Placental pericyte (primary cell): ENCODE data around the gene MBOAT1. TPM values are rescaled to one million over a fixed set of nuclear protein-coding genes. Genes with fewer than 3 reads are reported as not detected.

Experiments used
- total RNA-seq: library from RNA; depleted of rRNA; stranded (reverse); fragments of >200 nt; gene quantifications from 2 replicates; pipeline ENCODE4 v1.2.3, GENCODE V29; 2012

MBOAT1 gene, protein sequence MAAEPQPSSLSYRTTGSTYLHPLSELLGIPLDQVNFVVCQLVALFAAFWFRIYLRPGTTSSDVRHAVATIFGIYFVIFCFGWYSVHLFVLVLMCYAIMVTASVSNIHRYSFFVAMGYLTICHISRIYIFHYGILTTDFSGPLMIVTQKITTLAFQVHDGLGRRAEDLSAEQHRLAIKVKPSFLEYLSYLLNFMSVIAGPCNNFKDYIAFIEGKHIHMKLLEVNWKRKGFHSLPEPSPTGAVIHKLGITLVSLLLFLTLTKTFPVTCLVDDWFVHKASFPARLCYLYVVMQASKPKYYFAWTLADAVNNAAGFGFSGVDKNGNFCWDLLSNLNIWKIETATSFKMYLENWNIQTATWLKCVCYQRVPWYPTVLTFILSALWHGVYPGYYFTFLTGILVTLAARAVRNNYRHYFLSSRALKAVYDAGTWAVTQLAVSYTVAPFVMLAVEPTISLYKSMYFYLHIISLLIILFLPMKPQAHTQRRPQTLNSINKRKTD
- 2.2 and 10.2 TPM in 2 replicates for total RNA-seq

DNA sequence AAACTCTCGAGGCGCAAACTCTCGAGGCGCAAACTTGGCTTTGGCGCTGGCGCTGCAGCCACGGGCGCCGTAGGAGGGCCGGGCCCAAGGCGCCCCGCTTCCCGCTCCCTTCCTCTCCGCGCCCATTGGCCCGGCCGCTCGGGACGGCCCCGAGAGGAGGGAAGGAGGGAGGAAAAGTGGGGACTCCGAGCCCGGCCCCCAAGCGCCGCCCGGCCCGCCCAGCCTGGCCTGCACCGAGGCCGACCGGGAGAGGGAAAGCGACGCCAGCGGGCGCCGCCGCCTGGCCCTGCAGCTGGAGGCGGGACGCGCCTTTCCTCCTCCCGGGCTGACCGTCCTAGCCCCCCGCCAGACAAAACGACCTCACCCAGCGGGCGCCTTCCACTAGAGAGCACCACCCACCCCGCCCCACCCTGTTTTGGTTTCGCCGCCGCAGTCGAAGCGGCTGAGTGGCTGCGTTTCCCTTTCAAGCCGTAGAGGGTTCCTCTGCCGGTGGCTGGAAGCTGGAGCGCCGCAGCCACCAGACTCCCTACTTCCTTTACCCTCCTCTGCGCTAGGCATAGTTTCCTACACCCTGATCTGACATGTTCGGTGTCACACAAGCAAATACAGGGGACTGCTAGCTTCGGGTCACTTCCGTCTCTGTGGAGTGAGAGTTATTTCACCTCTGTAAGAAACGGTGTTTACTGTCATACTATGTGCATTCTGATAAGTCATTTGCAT lies at the start of gene MBOAT1:
MBOAT1 (minus strand) TSS at position 78 of the 720 bp plus-strand sequence. CDS start 235 bp downstream, outside the sequence.

Other genes with a start within 250 kb of the MBOAT1 start
- gene E2F3, start 189.4 kb upstream of the MBOAT1 start, total RNA-seq: 9.8 and 17.0 TPM in 2 replicates